Adipocyte (in vitro differentiated cells): ENCODE data around the gene ZNF254.

Source experiments
- DNase-seq: peaks from one replicate; pipeline ENCODE4 v3.0.0-alpha.2; 2015; ENCODE audit warnings: low read depth
- H3K27me3 ChIP-seq: replicated peaks from 2 replicates; pipeline ENCODE4 v1.7.0; 2013; ENCODE audit warnings: mild to moderate bottlenecking, low read length, moderate library complexity; ENCODE audit not compliant: control insufficient read depth, insufficient read depth
- H3K36me3 ChIP-seq: 2 replicates; pipeline ENCODE4 v1.7.0; 2013; ENCODE audit warnings: low read length, mild to moderate bottlenecking, moderate library complexity; ENCODE audit not compliant: control insufficient read depth, insufficient read depth, severe bottlenecking
- H3K4me1 ChIP-seq: 2 replicates; pipeline ENCODE4 v1.7.0; 2013; ENCODE audit warnings: mild to moderate bottlenecking, low read length, moderate library complexity; ENCODE audit not compliant: control insufficient read depth, insufficient read depth
- H3K4me3 ChIP-seq: 2 replicates; pipeline ENCODE4 v1.7.0; 2013; ENCODE audit warnings: mild to moderate bottlenecking, low read length, moderate library complexity
- H3K9ac ChIP-seq: 2 replicates; pipeline ENCODE4 v1.7.0; 2013; ENCODE audit warnings: mild to moderate bottlenecking, low read length, moderate library complexity
- H3K9me3 ChIP-seq: 2 replicates; pipeline ENCODE4 v1.7.0; 2013; ENCODE audit warnings: mild to moderate bottlenecking, low read length, moderate library complexity; ENCODE audit not compliant: control insufficient read depth

The ZNF254 gene

GRCh38 chr19:24057144-24057543 is 29.8 kb upstream of the ZNF254 start:
- Histone ChIP-seq H3K4me1 (peaks cover 36% of the 10 kb centered on the region), H3K27me3 (no peaks in the 10 kb centered on the region), H3K4me3 (no peak overlapping the region), H3K9ac (no peak overlapping the region), H3K36me3 (peaks cover 46% of the 10 kb centered on the region), H3K9me3 (no peaks in the 10 kb centered on the region)
- no peak for DNase-seq

- no peak for DNase-seq
- Histone ChIP-seq H3K9me3 (no peaks in the 10 kb centered on the region), H3K27me3 (no peaks in the 10 kb centered on the region), H3K4me3 (no peak overlapping the region), H3K9ac (no peak overlapping the region), H3K4me1 (peaks cover 14% of the 10 kb centered on the region), H3K36me3 (peaks cover 27% of the 10 kb centered on the region)
These were observed 27.3 kb upstream of the ZNF254 start for GRCh38 chr19:24059563-24060295.

GRCh38 chr19:24060687-24061356 is 26.2 kb upstream of the ZNF254 start:
- H3K36me3 ChIP-seq, result peaks cover 23% of the 10 kb centered on the region
- no peak overlapping the region for H3K9ac ChIP-seq
- peaks cover 14% of the 10 kb centered on the region for H3K4me1 ChIP-seq
- H3K9me3 ChIP-seq, result no peaks in the 10 kb centered on the region
- no peak overlapping the region for H3K4me3 ChIP-seq
- H3K27me3 ChIP-seq, result no peaks in the 10 kb centered on the region
- DNase-seq, result no peak

- Histone ChIP-seq H3K9me3 (no peaks in the 10 kb centered on the region), H3K4me3 (no peak overlapping the region), H3K9ac (no peak overlapping the region), H3K27me3 (no peaks in the 10 kb centered on the region), H3K4me1 (peaks cover 2% of the 10 kb centered on the region), H3K36me3 (peaks cover 18% of the 10 kb centered on the region)
- no peak for DNase-seq
These were observed 24.8 kb upstream of the ZNF254 start for GRCh38 chr19:24062190-24062589.

- no peaks in the 10 kb centered on the region for H3K9me3 ChIP-seq
- H3K4me1 ChIP-seq, result no peaks in the 10 kb centered on the region
- no peaks in the 10 kb centered on the region for H3K27me3 ChIP-seq
- H3K4me3 ChIP-seq, result no peak overlapping the region
- no peak for DNase-seq
- peaks cover 19% of the 10 kb centered on the region for H3K36me3 ChIP-seq
- no peak overlapping the region for H3K9ac ChIP-seq
These were observed 23.7 kb upstream of the ZNF254 start for GRCh38 chr19:24063295-24063694.

- Histone ChIP-seq H3K27me3 (no peaks in the 10 kb centered on the region), H3K36me3 (peaks cover 12% of the 10 kb centered on the region), H3K9ac (no peak overlapping the region), H3K4me1 (no peaks in the 10 kb centered on the region), H3K9me3 (no peaks in the 10 kb centered on the region), H3K4me3 (no peak overlapping the region)
- DNase-seq, result no peak
These were observed 22.8 kb upstream of the ZNF254 start for GRCh38 chr19:24064175-24064574.

- no peak for DNase-seq
- no peak overlapping the region for H3K9ac ChIP-seq
- no peaks in the 10 kb centered on the region for H3K4me1 ChIP-seq
- no peaks in the 10 kb centered on the region for H3K27me3 ChIP-seq
- no peaks in the 10 kb centered on the region for H3K9me3 ChIP-seq
- no peak overlapping the region for H3K4me3 ChIP-seq
- peaks cover 11% of the 10 kb centered on the region for H3K36me3 ChIP-seq
These were observed 21.7 kb upstream of the ZNF254 start for GRCh38 chr19:24065243-24065642.

- DNase-seq, result no peak
- H3K9me3 ChIP-seq, result no peaks in the 10 kb centered on the region
- H3K4me1 ChIP-seq, result no peaks in the 10 kb centered on the region
- no peak overlapping the region for H3K9ac ChIP-seq
- no peaks in the 10 kb centered on the region for H3K27me3 ChIP-seq
- H3K36me3 ChIP-seq, result peaks cover 11% of the 10 kb centered on the region
- no peak overlapping the region for H3K4me3 ChIP-seq
These were observed 21.0 kb upstream of the ZNF254 start for GRCh38 chr19:24065865-24066604.

- H3K27me3 ChIP-seq, result no peaks in the 10 kb centered on the region
- no peak overlapping the region for H3K4me3 ChIP-seq
- H3K9me3 ChIP-seq, result no peaks in the 10 kb centered on the region
- no peak overlapping the region for H3K9ac ChIP-seq
- peaks cover 4% of the 10 kb centered on the region for H3K4me1 ChIP-seq
- DNase-seq, result no peak
- H3K36me3 ChIP-seq, result peaks cover 19% of the 10 kb centered on the region
These were observed 16.9 kb upstream of the ZNF254 start for GRCh38 chr19:24069905-24070657.

- H3K9ac ChIP-seq, result no peak overlapping the region
- no peak overlapping the region for H3K4me3 ChIP-seq
- DNase-seq, result no peak
- H3K27me3 ChIP-seq, result no peaks in the 10 kb centered on the region
- peaks cover 4% of the 10 kb centered on the region for H3K4me1 ChIP-seq
- H3K36me3 ChIP-seq, result peaks cover 19% of the 10 kb centered on the region
- no peaks in the 10 kb centered on the region for H3K9me3 ChIP-seq
These were observed 15.9 kb upstream of the ZNF254 start for GRCh38 chr19:24071078-24071477.

GRCh38 chr19:24072720-24073119 is 14.3 kb upstream of the ZNF254 start:
- Histone ChIP-seq H3K4me1 (peaks cover 4% of the 10 kb centered on the region), H3K36me3 (peaks cover 15% of the 10 kb centered on the region), H3K9me3 (no peaks in the 10 kb centered on the region), H3K4me3 (no peak overlapping the region), H3K9ac (no peak overlapping the region), H3K27me3 (no peaks in the 10 kb centered on the region)
- no peak for DNase-seq
